K562 (cell line): ENCODE measurements around the gene PALLD. TPM values are rescaled to one million over a fixed set of nuclear protein-coding genes. Genes with fewer than 3 reads are reported as not detected.
A peak's percentile ranks its signal among the peaks of the same experiment; 100 is the strongest.

Source experiments
- ATAC-seq: fragments of 200-7000 bp; cut with Tn5 transposase; 3 replicates; pipeline ENCODE4 v1.9.1; 2020; ENCODE audit warnings: moderate library complexity
- BruUV-seq: library from RNA; stranded (reverse); fragments of 400-500 nt; replicated peaks from 2 replicates; lab custom pipeline; 2021; lab: Mats Ljungman, UMichigan
- CTCF ChIA-PET: fragments of 300-600 bp; formaldehyde crosslinking; extraction: SDS; loops from one replicate; lab custom pipeline; 2021; ENCODE audit warnings: low intra/inter-chr PET ratio; lab: Yijun Ruan, JAX
- POLR2A ChIA-PET: fragments of 300-600, 350-650 bp; sonication (Branson Sonifier 250); formaldehyde crosslinking; extraction: SDS; loops from one replicate; lab custom pipeline; 2021; ENCODE audit warnings: antibody characterized with exemption, inconsistent platforms; lab: Yijun Ruan, JAX
- DNase-seq, 4 experiments: peaks; one replicate each; pipeline versions ENCODE4 v3.0.0 to v3.0.0-alpha.2; 2011 to 2018; ENCODE audit warnings: low spot score in 3 of 4, mixed read lengths in 3 of 4; ENCODE audit errors: extremely low read depth in 1 of 4
- FAIRE-seq: peaks from 2 replicates; lab custom pipeline; 2011; peaks lifted over from hg19 to GRCh38; lab: Jason Lieb, UNC
- H2AFZ ChIP-seq: 2 replicates; pipeline ENCODE4 v1.6.0; 2011; ENCODE audit warnings: low read depth, low read length, control low read depth, inconsistent platforms
- H3K27ac ChIP-seq: fragments of 200-600 bp; 3 replicates; pipeline ENCODE4 v1.8.0; 2011; ENCODE audit warnings: low read depth, mild to moderate bottlenecking, control low read depth, inconsistent platforms, low read length, moderate library complexity, mixed read lengths; ENCODE audit errors: extremely low read depth
- H3K27me3 ChIP-seq, 2 experiments: fragments of 300-600 bp in 1 of 2; 2 replicates in 1 of 2; 3 replicates in 1 of 2; pipeline versions ENCODE4 v1.6.0 to v1.8.0; 2011; ENCODE audit warnings: inconsistent platforms in 2 of 2, low read length in 2 of 2, mild to moderate bottlenecking in 1 of 2, mixed read lengths in 1 of 2, moderate library complexity in 1 of 2; ENCODE audit not compliant: control insufficient read depth in 2 of 2, insufficient read depth in 2 of 2
- H3K36me3 ChIP-seq: fragments of 300-600 bp; 3 replicates; pipeline ENCODE4 v1.8.0; 2011; ENCODE audit warnings: mild to moderate bottlenecking, low read length, inconsistent platforms; ENCODE audit not compliant: control insufficient read depth, insufficient read depth
- H3K4me1 ChIP-seq, 2 experiments: fragments of 200-600 bp in 1 of 2; replicated peaks in 1 of 2; 2 replicates in 1 of 2; 3 replicates in 1 of 2; pipeline versions ENCODE4 v1.5.1 to v1.8.0; 2011; ENCODE audit warnings: inconsistent platforms in 2 of 2, low read length in 2 of 2, mild to moderate bottlenecking in 1 of 2, mixed read lengths in 1 of 2, moderate library complexity in 1 of 2; ENCODE audit not compliant: control insufficient read depth in 2 of 2, insufficient read depth in 2 of 2
- H3K4me2 ChIP-seq: 2 replicates; pipeline ENCODE4 v1.6.1; 2011; ENCODE audit warnings: low read length, control low read depth, inconsistent platforms, mixed read lengths; ENCODE audit not compliant: insufficient read depth
- H3K4me3 ChIP-seq: fragments of 200-600 bp; sonication (generic), shearing (Covaris generic); 2 replicates; pipeline ENCODE4 v1.5.1; 2016; ENCODE audit warnings: control low read depth, inconsistent platforms
- H3K79me2 ChIP-seq: fragments of 200-600 bp; 3 replicates; pipeline ENCODE4 v1.8.0; 2011; ENCODE audit warnings: low read length, inconsistent platforms; ENCODE audit not compliant: control insufficient read depth, insufficient read depth
- H3K9ac ChIP-seq, 2 experiments: 2 replicates each; pipeline versions ENCODE4 v1.6.0 to v1.6.1; 2011; ENCODE audit warnings: low read depth in 2 of 2, low read length in 2 of 2, control low read depth in 1 of 2, inconsistent platforms in 1 of 2, mild to moderate bottlenecking in 1 of 2, mixed read lengths in 1 of 2; ENCODE audit not compliant: insufficient read depth in 1 of 2
- H3K9me1 ChIP-seq: one replicate; pipeline ENCODE4 v1.6.0; 2011; ENCODE audit warnings: inconsistent platforms, mild to moderate bottlenecking, low read length, moderate library complexity; ENCODE audit not compliant: control insufficient read depth, insufficient read depth
- H3K9me3 ChIP-seq: replicated peaks from 2 replicates; pipeline ENCODE4 v1.5.1; 2011; ENCODE audit warnings: low read depth, low read length, inconsistent platforms; ENCODE audit not compliant: control insufficient read depth, insufficient read depth
- H4K20me1 ChIP-seq: replicated peaks from 2 replicates; pipeline ENCODE4 v1.6.1; 2011; ENCODE audit warnings: low read length, inconsistent platforms, mixed read lengths; ENCODE audit not compliant: control insufficient read depth, insufficient read depth
- CCAR2 ChIP-seq: fragments of 200-400 bp; formaldehyde crosslinking; IDR thresholded peaks from 2 replicates; pipeline ENCODE4 v1.6.1; 2017; ENCODE audit warnings: mild to moderate bottlenecking, low read depth, low read length
- CEBPB ChIP-seq: fragments of 450-650 bp; IDR thresholded peaks from 2 replicates; pipeline ENCODE4 v1.6.1; 2016; ENCODE audit warnings: missing genetic modification characterization, missing compliant biosample characterization
- CEBPG ChIP-seq, 3 experiments: fragments of 200-800 bp in 1 of 3; sonication (Bioruptor generic) in 1 of 3; sonication (generic) in 1 of 3; formaldehyde crosslinking in 1 of 3; IDR thresholded peaks in 2 of 3; conservative IDR thresholded peaks in 1 of 3; 2 replicates each; pipeline versions ENCODE4 v1.6.1 to v1.8.0; 2016 to 2022; ENCODE audit warnings: missing compliant biosample characterization in 2 of 3, missing genetic modification characterization in 2 of 3, mild to moderate bottlenecking in 1 of 3, missing genetic modification reagents in 1 of 3
- IRF2 ChIP-seq: sonication (generic); formaldehyde crosslinking; IDR thresholded peaks from 2 replicates; pipeline ENCODE4 v1.8.1; 2022; ENCODE audit warnings: mild to moderate bottlenecking, missing genetic modification reagents
- KLF6 ChIP-seq: fragments of 250-450 bp; sonication (Bioruptor Pico); IDR thresholded peaks from 2 replicates; pipeline ENCODE4 v1.4.0; 2020; ENCODE audit warnings: mild to moderate bottlenecking, moderate library complexity, borderline replicate concordance
- SNAPC5 ChIP-seq: fragments of 250-450 bp; sonication (Bioruptor Pico); IDR thresholded peaks from 2 replicates; pipeline ENCODE4 v1.8.0; 2021; ENCODE audit warnings: moderate library complexity, mild to moderate bottlenecking, inconsistent platforms
- SRSF7 ChIP-seq: fragments of 200-400 bp; formaldehyde crosslinking; optimal IDR thresholded peaks from 2 replicates; pipeline ENCODE3; 2017; ENCODE audit warnings: mild to moderate bottlenecking, low read depth, low read length
- UBTF ChIP-seq, 2 experiments: IDR thresholded peaks; 2 replicates each; pipeline ENCODE4 v1.6.1; 2012; ENCODE audit warnings: improper control_type of control experiment in 2 of 2, low read depth in 2 of 2, low read length in 2 of 2, borderline replicate concordance in 1 of 2
- ZBTB8A ChIP-seq: fragments of 450-650 bp; IDR thresholded peaks from 2 replicates; pipeline ENCODE4 v1.6.1; 2018; ENCODE audit warnings: mild to moderate bottlenecking, moderate library complexity; ENCODE audit not compliant: partially characterized antibody
- WGBS: fragments of 100-300 bp; shearing (Covaris generic); methylation state at CpG from one replicate; pipeline ENCODE4 v1.1.6; 2016; ENCODE audit warnings: low coverage, mixed read lengths; ENCODE audit not compliant: insufficient coverage; ENCODE audit errors: missing lambda C conversion rate; 5-methylcytosine and 5-hydroxymethylcytosine counted together
- in situ Hi-C: fragments of 300-500 bp; cut with MboI; formaldehyde crosslinking; loops from 4 replicates; pipeline ENCODE4 v1.15.0; 2018; ENCODE audit warnings: inconsistent platforms, mixed read lengths
- intact Hi-C: fragments of 100-400 bp; cut with micrococcal nuclease; formaldehyde crosslinking; loops from 2 replicates; pipeline ENCODE4 v1.14.2; 2022
- polyA plus RNA-seq, 8 experiments: library from polyadenylated mRNA; depleted of rRNA in 4 of 8; stranded (reverse) in 5 of 8; unstranded in 3 of 8; fragments of >200 nt; fragmentation: Nextera tagmentation in 2 of 8; fragmentation: Illumina TruSeq in 1 of 8; extraction: Ambion mirVana in 2 of 8; extraction: Trizol in 1 of 8; gene quantifications; 2 replicates each; pipeline versions ENCODE4 v1.2.1 to v1.2.3, GENCODE V29; 2011 to 2014; ENCODE audit warnings: inconsistent platforms in 1 of 8, missing spikeins in 1 of 8
- total RNA-seq, 7 experiments: library from RNA; depleted of rRNA in 6 of 7; stranded (reverse); fragments of >200 nt in 6 of 7; fragmentation: Illumina TruSeq in 2 of 7; extraction: Trizol in 2 of 7; gene quantifications; 2 replicates each; pipeline versions ENCODE4 v1.2.1 to v1.2.3, GENCODE V29; 2011 to 2021; ENCODE audit warnings: low replicate concordance in 1 of 7

The PALLD gene
- total and polyA plus RNA-seq, 9 of the 15 experiments (the other 6 are each of a cell fraction or from before 2014, with no cell fraction given): 0.01 to 0.35 (median 0.06) TPM; not detected in 3

- H3K9me3 ChIP-seq: no peaks in the 10 kb centered on the region
- H3K4me1 ChIP-seq: no peaks in the 10 kb centered on the region
- ATAC-seq (no peak), DNase-seq (no peak), FAIRE-seq (no peak)
- BruUV-seq: no TSS peak
- ChIA-PET POLR2A (no interaction called here), CTCF (no interaction called here)
- in situ Hi-C loops (no loop called here), intact Hi-C loops (no loop called here)
- H3K27me3 ChIP-seq: no peaks in the 10 kb centered on the region
- no peak overlapping the region for H3K4me2 ChIP-seq
- TF ChIP-seq CEBPB (tag): peak; percentile 57
- TF ChIP-seq ZBTB8A: no peak
- no peak for TF ChIP-seq SNAPC5 (CRISPR knock-in tag)
- no peak for TF ChIP-seq CCAR2
- no peak for TF ChIP-seq CEBPG (CRISPR knock-in tag; IDR thresholded peaks at IDR 0.05)
- TF ChIP-seq CEBPG (tag; conservative IDR thresholded peaks at IDR 0.05 in 1 of 2, IDR thresholded peaks at IDR 0.05 in 1 of 2): peak in 1 of 2 experiments; percentile 44; a peak in 2 of 4 replicates
- TF ChIP-seq KLF6 (CRISPR knock-in tag): no peak
- no peak for TF ChIP-seq UBTF (IDR thresholded peaks at IDR 0.05; ENCODE audit: borderline replicate concordance in 1 of 2, low read depth in 2 of 2, low read length in 2 of 2)
- no peak for TF ChIP-seq IRF2 (CRISPR knock-in tag)
- no peak for TF ChIP-seq SRSF7
- no peak overlapping the region for H3K9ac ChIP-seq
- H3K79me2 ChIP-seq: no peaks in the 10 kb centered on the region
- no peaks in the 10 kb centered on the region for H3K36me3 ChIP-seq
- H3K4me3 ChIP-seq: no peak overlapping the region
- no peak overlapping the region for H2AFZ ChIP-seq
- WGBS: 0% methylated on average over 1 of the region's 1 CpG
- H3K9me1 ChIP-seq: no peaks in the 10 kb centered on the region
- H3K27ac ChIP-seq: no peak overlapping the region
- no peaks in the 10 kb centered on the region for H4K20me1 ChIP-seq
These were observed 9.2 kb downstream of the PALLD start for GRCh38 chr4:168506014-168506413.
